M059J (cell line): ENCODE measurements around the gene FTO. TPM values are rescaled to one million over a fixed set of nuclear protein-coding genes. Genes with fewer than 3 reads are reported as not detected.
"Not testable (repeated sequence)": the region's sequence is repeated elsewhere in the genome, so short reads cannot be mapped to it uniquely, and the experiment has no call there.

Source experiments
- DNase-seq: peaks from one replicate; pipeline ENCODE4 v3.0.0-alpha.2; 2012; ENCODE audit warnings: low read depth
- total RNA-seq: library from RNA; depleted of rRNA; stranded (reverse); fragments of >200 nt; shearing (Covaris generic); gene quantifications from 2 replicates; pipeline ENCODE4 v1.2.3, GENCODE V29; 2014

FTO gene
- total RNA-seq, 1 experiment from 2014 or later = 132 TPM

- no peak for DNase-seq
Observed at GRCh38 chr16:53822936-53823529, 119.1 kb downstream of the FTO start.

- no peak for DNase-seq
Observed at GRCh38 chr16:53826658-53827057, 122.7 kb downstream of the FTO start.

GRCh38 chr16:53827741-53828140, 123.8 kb downstream of the FTO start:
- DNase-seq = no peak

GRCh38 chr16:53829186-53829747, 125.3 kb downstream of the FTO start:
- DNase-seq = peak; percentile 28

GRCh38 chr16:53832896-53833544, 129.1 kb downstream of the FTO start:
- no peak for DNase-seq

- DNase-seq = no peak
Observed at GRCh38 chr16:53836142-53836541, 132.2 kb downstream of the FTO start.

- DNase-seq = no peak
Observed at GRCh38 chr16:53836680-53837079, 132.7 kb downstream of the FTO start.

- DNase-seq = no peak
Observed at GRCh38 chr16:53837426-53837825, 133.5 kb downstream of the FTO start.

GRCh38 chr16:53839150-53839549, 135.2 kb downstream of the FTO start:
- no peak for DNase-seq

GRCh38 chr16:53840456-53840855, 136.5 kb downstream of the FTO start:
- DNase-seq = no peak

GRCh38 chr16:53841884-53842283, 137.9 kb downstream of the FTO start:
- no peak for DNase-seq

GRCh38 chr16:53843084-53843483, 139.1 kb downstream of the FTO start:
- no peak for DNase-seq

- DNase-seq = no peak
Observed at GRCh38 chr16:53844804-53845203, 140.8 kb downstream of the FTO start.

- not testable (repeated sequence) for DNase-seq
Observed at GRCh38 chr16:53846549-53846948, 142.6 kb downstream of the FTO start.

GRCh38 chr16:53846971-53847370, 143.0 kb downstream of the FTO start:
- DNase-seq = no peak

- DNase-seq = no peak
Observed at GRCh38 chr16:53848277-53848942, 144.5 kb downstream of the FTO start.

- DNase-seq = no peak
Observed at GRCh38 chr16:53848950-53849349, 145.0 kb downstream of the FTO start.

- no peak for DNase-seq
Observed at GRCh38 chr16:53849585-53849984, 145.6 kb downstream of the FTO start.

- no peak for DNase-seq
Observed at GRCh38 chr16:53849994-53850393, 146.0 kb downstream of the FTO start.

GRCh38 chr16:53852678-53853077, 148.7 kb downstream of the FTO start:
- no peak for DNase-seq

GRCh38 chr16:53855056-53855455, 151.1 kb downstream of the FTO start:
- DNase-seq = no peak

- no peak for DNase-seq
Observed at GRCh38 chr16:53855511-53855910, 151.6 kb downstream of the FTO start.

- DNase-seq = no peak
Observed at GRCh38 chr16:53859995-53860540, 156.1 kb downstream of the FTO start.
